ENCODE measurements around the gene ITGA3. TPM values are rescaled to one million over a fixed set of nuclear protein-coding genes. Genes with fewer than 3 reads are reported as not detected.

The ITGA3 gene
- total and polyA plus RNA-seq, 2 of the 13 experiments (the other 11 are each of a cell fraction or from before 2014, with no cell fraction given): 0.48 to 0.69 TPM

- TF ChIP-seq CTCF (CRISPR knock-in tag; IDR thresholded peaks at IDR 0.05): peak; percentile 96
- TF ChIP-seq ZNF382 (CRISPR knock-in tag; IDR thresholded peaks at IDR 0.05; ENCODE audit: borderline replicate concordance): no peak
- TF ChIP-seq KDM4B (CRISPR knock-in tag; IDR thresholded peaks at IDR 0.05): no peak
- TF ChIP-seq, protein P1, sequence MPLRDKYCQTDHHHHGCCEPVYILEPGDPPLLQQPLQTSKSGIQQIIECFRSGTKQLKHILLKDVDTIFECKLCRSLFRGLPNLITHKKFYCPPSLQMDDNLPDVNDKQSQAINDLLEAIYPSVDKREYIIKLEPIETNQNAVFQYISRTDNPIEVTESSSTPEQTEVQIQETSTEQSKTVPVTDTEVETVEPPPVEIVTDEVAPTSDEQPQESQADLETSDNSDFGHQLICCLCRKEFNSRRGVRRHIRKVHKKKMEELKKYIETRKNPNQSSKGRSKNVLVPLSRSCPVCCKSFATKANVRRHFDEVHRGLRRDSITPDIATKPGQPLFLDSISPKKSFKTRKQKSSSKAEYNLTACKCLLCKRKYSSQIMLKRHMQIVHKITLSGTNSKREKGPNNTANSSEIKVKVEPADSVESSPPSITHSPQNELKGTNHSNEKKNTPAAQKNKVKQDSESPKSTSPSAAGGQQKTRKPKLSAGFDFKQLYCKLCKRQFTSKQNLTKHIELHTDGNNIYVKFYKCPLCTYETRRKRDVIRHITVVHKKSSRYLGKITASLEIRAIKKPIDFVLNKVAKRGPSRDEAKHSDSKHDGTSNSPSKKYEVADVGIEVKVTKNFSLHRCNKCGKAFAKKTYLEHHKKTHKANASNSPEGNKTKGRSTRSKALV (CRISPR knock-in tag; IDR thresholded peaks at IDR 0.05): no peak
- TF ChIP-seq ARNT2 (CRISPR knock-in tag; IDR thresholded peaks at IDR 0.05; ENCODE audit: low read depth): no peak
- TF ChIP-seq CCDC6 (CRISPR knock-in tag; IDR thresholded peaks at IDR 0.05): peak; percentile 64; the same call in 1 of the 2 replicates
- TF ChIP-seq SETDB1 (CRISPR knock-in tag; IDR thresholded peaks at IDR 0.05; ENCODE audit: borderline replicate concordance): no peak
- TF ChIP-seq BRF2 (CRISPR knock-in tag; IDR thresholded peaks at IDR 0.05): no peak
- no peak for TF ChIP-seq ZBTB3 (CRISPR knock-in tag; IDR thresholded peaks at IDR 0.05; ENCODE audit: borderline replicate concordance, low read depth)
- no peak for TF ChIP-seq KLF9 (CRISPR knock-in tag; IDR thresholded peaks at IDR 0.05; ENCODE audit: low read depth)
- no peak for TF ChIP-seq HCFC1 (IDR thresholded peaks at IDR 0.05; ENCODE audit: low read depth, low read length)
- no peak for TF ChIP-seq SP5 (CRISPR knock-in tag; IDR thresholded peaks at IDR 0.05; ENCODE audit: borderline replicate concordance, low read depth)
- TF ChIP-seq, protein P2, sequence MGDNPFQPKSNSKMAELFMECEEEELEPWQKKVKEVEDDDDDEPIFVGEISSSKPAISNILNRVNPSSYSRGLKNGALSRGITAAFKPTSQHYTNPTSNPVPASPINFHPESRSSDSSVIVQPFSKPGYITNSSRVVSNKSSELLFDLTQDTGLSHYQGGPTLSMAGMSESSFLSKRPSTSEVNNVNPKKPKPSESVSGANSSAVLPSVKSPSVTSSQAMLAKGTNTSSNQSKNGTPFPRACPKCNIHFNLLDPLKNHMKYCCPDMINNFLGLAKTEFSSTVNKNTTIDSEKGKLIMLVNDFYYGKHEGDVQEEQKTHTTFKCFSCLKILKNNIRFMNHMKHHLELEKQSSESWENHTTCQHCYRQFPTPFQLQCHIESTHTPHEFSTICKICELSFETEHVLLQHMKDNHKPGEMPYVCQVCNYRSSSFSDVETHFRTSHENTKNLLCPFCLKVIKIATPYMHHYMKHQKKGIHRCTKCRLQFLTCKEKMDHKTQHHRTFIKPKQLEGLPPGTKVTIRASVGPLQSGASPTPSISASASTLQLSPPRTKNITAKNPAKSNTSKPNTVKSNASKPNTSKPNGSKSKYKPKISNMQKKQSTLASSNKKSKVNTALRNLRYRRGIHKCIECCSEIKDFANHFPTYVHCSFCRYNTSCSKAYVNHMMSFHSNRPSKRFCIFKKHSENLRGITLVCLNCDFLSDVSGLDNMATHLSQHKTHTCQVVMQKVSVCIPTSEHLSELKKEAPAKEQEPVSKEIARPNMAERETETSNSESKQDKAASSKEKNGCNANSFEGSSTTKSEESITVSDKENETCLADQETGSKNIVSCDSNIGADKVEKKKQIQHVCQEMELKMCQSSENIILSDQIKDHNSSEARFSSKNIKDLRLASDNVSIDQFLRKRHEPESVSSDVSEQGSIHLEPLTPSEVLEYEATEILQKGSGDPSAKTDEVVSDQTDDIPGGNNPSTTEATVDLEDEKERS (CRISPR knock-in tag; IDR thresholded peaks at IDR 0.05): no peak
- TF ChIP-seq NFE2L1 (CRISPR knock-in tag; IDR thresholded peaks at IDR 0.05; ENCODE audit: borderline replicate concordance): no peak
- no peak for TF ChIP-seq ZNF431 (CRISPR knock-in tag; IDR thresholded peaks at IDR 0.05; ENCODE audit: borderline replicate concordance, low read depth)
- TF ChIP-seq ZNF256 (CRISPR knock-in tag; conservative IDR thresholded peaks at IDR 0.05): no peak
- no peak for TF ChIP-seq BATF2 (CRISPR knock-in tag; IDR thresholded peaks at IDR 0.05)
- TF ChIP-seq KLF13 (CRISPR knock-in tag; IDR thresholded peaks at IDR 0.05): no peak
- no peak for TF ChIP-seq ZNF652 (CRISPR knock-in tag; IDR thresholded peaks at IDR 0.05; ENCODE audit: borderline replicate concordance, low read depth)
- no peak for TF ChIP-seq POLR2G (IDR thresholded peaks at IDR 0.05; ENCODE audit: low read depth, low read length)
- TF ChIP-seq ZNF546 (CRISPR knock-in tag; conservative IDR thresholded peaks at IDR 0.05): no peak
These were observed 23.6 kb downstream of the ITGA3 start (continued) for GRCh38 chr17:50079334-50080095.
